Measurements from ENCODE around the gene ISG15. TPM values are rescaled to one million over a fixed set of nuclear protein-coding genes. Genes with fewer than 3 reads are reported as not detected.
"Not testable (repeated sequence)": the region's sequence is repeated elsewhere in the genome, so short reads cannot be mapped to it uniquely, and the experiment has no call there.

Gene ISG15
- total RNA-seq, 2 donors from 2014 or later, result 81.0 to 197 TPM

GRCh38 chr1:971751-972506 is 41.4 kb upstream of the ISG15 start:
- Mint-ChIP-seq H3K27ac (no peak overlapping the region), H3K9me3 (peaks cover 0 to 6% of the 10 kb centered on the region in 2 donors), H3K27me3 (ENCODE audit: low read depth) (peaks cover 31% of the 10 kb centered on the region), H3K36me3 (ENCODE audit: insufficient read depth in 2 of 2) (no peaks in the 10 kb centered on the region), H3K4me1 (ENCODE audit: low read depth) (no peaks in the 10 kb centered on the region), H3K4me3 (no peak overlapping the region)
- ATAC-seq (replicated peaks in 1 of 2), result no peak
- no peak for DNase-seq

- DNase-seq, result no peak
- Mint-ChIP-seq H3K9me3 (peaks cover 0 to 6% of the 10 kb centered on the region in 2 donors), H3K27me3 (ENCODE audit: low read depth) (peaks cover 31% of the 10 kb centered on the region), H3K4me1 (ENCODE audit: low read depth) (no peaks in the 10 kb centered on the region), H3K27ac (no peak overlapping the region), H3K36me3 (ENCODE audit: insufficient read depth in 2 of 2) (no peaks in the 10 kb centered on the region), H3K4me3 (no peak overlapping the region)
- ATAC-seq (replicated peaks in 1 of 2), result no peak
Observed at GRCh38 chr1:972726-973458, 40.4 kb upstream of the ISG15 start.

- Mint-ChIP-seq H3K4me1 (ENCODE audit: low read depth) (no peaks in the 10 kb centered on the region), H3K36me3 (ENCODE audit: insufficient read depth in 2 of 2) (no peaks in the 10 kb centered on the region), H3K4me3 (no peak overlapping the region), H3K27ac (no peak overlapping the region), H3K27me3 (ENCODE audit: low read depth) (peaks cover 24% of the 10 kb centered on the region), H3K9me3 (peaks cover 0 to 6% of the 10 kb centered on the region in 2 donors)
- DNase-seq, result no peak
- ATAC-seq (replicated peaks in 1 of 2), result no peak
Observed at GRCh38 chr1:973459-974292, 39.6 kb upstream of the ISG15 start.

- H3K27ac Mint-ChIP-seq, result no peak overlapping the region
- H3K27me3 Mint-ChIP-seq (ENCODE audit: low read depth), result peaks cover 21% of the 10 kb centered on the region
- no peaks in the 10 kb centered on the region for H3K36me3 Mint-ChIP-seq (ENCODE audit: insufficient read depth in 2 of 2)
- no peaks in the 10 kb centered on the region for H3K4me1 Mint-ChIP-seq (ENCODE audit: low read depth)
- ATAC-seq (replicated peaks in 1 of 2) (no peak), DNase-seq (no peak)
- no peak overlapping the region for H3K4me3 Mint-ChIP-seq
- peaks cover 0 to 5% of the 10 kb centered on the region in 2 donors for H3K9me3 Mint-ChIP-seq
Observed at GRCh38 chr1:974293-974640, 39.0 kb upstream of the ISG15 start.

- no peak for DNase-seq
- Mint-ChIP-seq H3K9me3 (no peaks in the 10 kb centered on the region), H3K4me3 (no peak overlapping the region), H3K4me1 (ENCODE audit: low read depth) (no peaks in the 10 kb centered on the region), H3K27me3 (ENCODE audit: low read depth) (peaks cover 16% of the 10 kb centered on the region), H3K27ac (no peak overlapping the region), H3K36me3 (ENCODE audit: insufficient read depth in 2 of 2) (no peaks in the 10 kb centered on the region)
- no peak for ATAC-seq (replicated peaks in 1 of 2)
Observed at GRCh38 chr1:974687-975328, 38.5 kb upstream of the ISG15 start.

GRCh38 chr1:975365-975764 is 37.9 kb upstream of the ISG15 start:
- peaks cover 14% of the 10 kb centered on the region for H3K27me3 Mint-ChIP-seq (ENCODE audit: low read depth)
- H3K36me3 Mint-ChIP-seq (ENCODE audit: insufficient read depth in 2 of 2), result no peaks in the 10 kb centered on the region
- no peak overlapping the region for H3K4me3 Mint-ChIP-seq
- H3K4me1 Mint-ChIP-seq (ENCODE audit: low read depth), result no peaks in the 10 kb centered on the region
- DNase-seq (no peak), ATAC-seq (replicated peaks in 1 of 2) (no peak)
- no peak overlapping the region for H3K27ac Mint-ChIP-seq
- H3K9me3 Mint-ChIP-seq, result no peaks in the 10 kb centered on the region

- H3K4me1 Mint-ChIP-seq (ENCODE audit: low read depth), result no peaks in the 10 kb centered on the region
- H3K27me3 Mint-ChIP-seq (ENCODE audit: low read depth), result peaks cover 14% of the 10 kb centered on the region
- peak overlapping the region in 1 of 2 donors; percentile 42 for H3K4me3 Mint-ChIP-seq
- ATAC-seq (replicated peaks in 1 of 2), result peak; percentile 86 to 92
- peak; percentile 75 to 76 for DNase-seq
- H3K9me3 Mint-ChIP-seq, result no peaks in the 10 kb centered on the region
- no peaks in the 10 kb centered on the region for H3K36me3 Mint-ChIP-seq (ENCODE audit: insufficient read depth in 2 of 2)
- no peak overlapping the region for H3K27ac Mint-ChIP-seq
Observed at GRCh38 chr1:975896-976683, 37.2 kb upstream of the ISG15 start.

DNA sequence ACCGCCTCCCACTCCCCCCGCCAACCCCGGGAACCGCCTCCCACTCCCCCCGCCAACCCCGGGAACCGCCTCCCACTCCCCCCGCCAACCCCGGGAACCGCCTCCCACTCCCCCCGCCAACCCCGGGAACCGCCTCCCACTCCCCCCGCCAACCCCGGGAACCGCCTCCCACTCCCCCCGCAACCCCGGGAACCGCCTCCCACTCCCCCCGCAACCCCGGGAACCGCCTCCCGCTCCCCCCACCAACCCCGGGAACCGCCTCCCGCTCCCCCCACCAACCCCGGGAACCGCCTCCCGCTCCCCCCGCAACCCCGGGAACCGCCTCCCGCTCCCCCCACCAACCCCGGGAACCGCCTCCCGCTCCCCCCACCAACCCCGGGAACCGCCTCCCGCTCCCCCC is 36.5 kb upstream of the ISG15 start:
- not testable (repeated sequence) for H3K4me3 Mint-ChIP-seq; H3K27ac Mint-ChIP-seq; H3K36me3 Mint-ChIP-seq (ENCODE audit: insufficient read depth in 2 of 2); H3K9me3 Mint-ChIP-seq; H3K4me1 Mint-ChIP-seq (ENCODE audit: low read depth); ATAC-seq (replicated peaks in 1 of 2); DNase-seq
- H3K27me3 Mint-ChIP-seq (ENCODE audit: low read depth), result peaks cover 14% of the 10 kb centered on the region

DNA sequence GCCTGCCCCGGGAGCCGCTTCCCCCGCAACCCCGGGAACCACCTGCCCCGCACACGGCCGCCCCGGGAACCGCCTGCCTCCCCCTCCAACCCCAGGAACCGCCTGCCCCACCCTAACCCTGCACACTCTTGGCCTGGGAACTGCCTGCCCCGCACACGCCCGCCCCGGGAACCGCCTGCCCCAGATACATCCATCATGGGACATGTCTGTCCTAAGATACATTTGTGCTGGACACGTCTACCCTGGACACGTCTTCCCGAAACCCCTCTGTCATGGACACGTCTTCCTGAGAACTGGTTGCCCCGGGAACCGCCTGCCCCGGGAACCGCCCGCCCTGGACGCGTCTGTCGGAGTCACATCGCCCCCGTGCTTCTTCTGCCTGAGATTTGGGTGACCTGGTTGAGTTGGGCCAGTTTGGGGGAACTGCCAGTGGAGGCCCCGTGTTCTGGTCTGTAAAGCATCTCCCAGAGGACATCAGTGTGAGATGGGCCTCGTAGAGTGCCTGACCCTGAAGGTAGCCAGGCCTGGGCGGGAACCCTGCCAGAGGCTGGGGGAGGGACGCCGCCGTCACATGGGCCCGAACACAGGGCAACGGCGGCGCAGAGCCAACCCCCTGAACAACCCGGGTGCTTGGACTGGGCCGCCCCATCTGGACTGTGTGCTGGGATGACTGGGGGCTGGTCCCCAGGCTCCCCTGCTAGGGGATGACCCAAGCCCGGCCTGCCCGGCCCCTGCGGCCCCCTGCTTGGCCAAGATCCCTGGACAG is 35.0 kb upstream of the ISG15 start:
- H3K9me3 Mint-ChIP-seq, result no peaks in the 10 kb centered on the region
- H3K4me1 Mint-ChIP-seq (ENCODE audit: low read depth), result no peaks in the 10 kb centered on the region
- H3K27ac Mint-ChIP-seq, result no peak overlapping the region
- ATAC-seq (replicated peaks in 1 of 2), result no peak
- no peak for DNase-seq
- peaks cover 17% of the 10 kb centered on the region for H3K27me3 Mint-ChIP-seq (ENCODE audit: low read depth)
- peak overlapping the region in 1 of 2 donors; percentile 60 for H3K4me3 Mint-ChIP-seq
- no peaks in the 10 kb centered on the region for H3K36me3 Mint-ChIP-seq (ENCODE audit: insufficient read depth in 2 of 2)

GRCh38 chr1:978835-979743 is 34.2 kb upstream of the ISG15 start:
- Mint-ChIP-seq H3K36me3 (ENCODE audit: insufficient read depth in 2 of 2) (no peaks in the 10 kb centered on the region), H3K4me1 (ENCODE audit: low read depth) (no peaks in the 10 kb centered on the region), H3K9me3 (no peaks in the 10 kb centered on the region), H3K27me3 (ENCODE audit: low read depth) (peaks cover 24% of the 10 kb centered on the region), H3K4me3 (no peak overlapping the region), H3K27ac (no peak overlapping the region)
- ATAC-seq (replicated peaks in 1 of 2) (no peak), DNase-seq (no peak)

DNA sequence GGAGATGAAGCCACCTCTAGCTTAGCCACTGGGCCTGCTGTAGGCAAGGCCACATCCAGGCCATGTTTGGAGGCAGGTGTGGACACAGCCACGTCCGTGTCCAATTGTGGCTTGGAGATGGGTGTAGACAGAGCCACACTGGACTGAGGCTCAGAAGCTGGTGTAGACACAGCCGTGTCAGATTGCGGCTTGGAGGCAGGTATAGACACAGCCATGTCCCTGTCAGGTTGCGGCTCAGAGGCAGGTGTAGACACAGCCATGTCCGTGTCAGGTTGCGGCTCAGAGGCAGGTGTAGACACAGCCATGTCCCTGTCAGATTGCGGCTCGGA is 33.6 kb upstream of the ISG15 start:
- no peaks in the 10 kb centered on the region for H3K36me3 Mint-ChIP-seq (ENCODE audit: insufficient read depth in 2 of 2)

More for the DNA sequence above, 33.6 kb upstream of the ISG15 start:
- Mint-ChIP-seq H3K27me3 (ENCODE audit: low read depth) (peaks cover 23% of the 10 kb centered on the region), H3K27ac (no peak overlapping the region), H3K4me3 (no peak overlapping the region), H3K9me3 (no peaks in the 10 kb centered on the region), H3K4me1 (ENCODE audit: low read depth) (no peaks in the 10 kb centered on the region)
- DNase-seq (no peak), ATAC-seq (replicated peaks in 1 of 2) (no peak)
